Ramos (cell line): Measurements from ENCODE around the gene DNMT3A.

ENCODE experiments used
- in situ Hi-C: fragments of 300-500 bp; cut with MboI; formaldehyde crosslinking; loops from one replicate; pipeline ENCODE4 v1.14.3; 2022; ENCODE audit warnings: low sequenced_read_pairs; ENCODE audit not compliant: unreplicated experiment

Gene DNMT3A

DNA sequence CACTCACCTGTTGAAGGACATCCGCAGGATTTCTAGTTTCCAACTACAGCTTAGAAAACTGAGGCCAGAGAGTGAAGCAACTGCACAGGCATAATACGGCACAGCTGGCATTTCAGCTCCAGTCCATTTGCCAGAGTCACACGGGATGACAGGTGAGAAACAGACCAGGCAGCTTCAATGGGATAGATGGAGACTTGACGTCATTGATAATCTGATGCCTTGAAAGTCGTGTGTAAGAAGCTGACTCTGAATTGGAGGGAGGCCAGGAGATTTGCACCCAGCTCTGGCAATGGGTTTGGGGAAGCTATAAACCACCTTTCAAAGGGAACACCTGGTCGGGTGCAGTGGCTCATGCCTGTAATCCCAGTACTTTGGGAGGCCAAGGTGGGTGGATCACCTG is 12.4 kb upstream of the DNMT3A start:
- in situ Hi-C loops, result loop anchor here (25.0 kb wide), 1 partner anchor 158 kb away; no protein-coding TSS in a partner anchor

DNA sequence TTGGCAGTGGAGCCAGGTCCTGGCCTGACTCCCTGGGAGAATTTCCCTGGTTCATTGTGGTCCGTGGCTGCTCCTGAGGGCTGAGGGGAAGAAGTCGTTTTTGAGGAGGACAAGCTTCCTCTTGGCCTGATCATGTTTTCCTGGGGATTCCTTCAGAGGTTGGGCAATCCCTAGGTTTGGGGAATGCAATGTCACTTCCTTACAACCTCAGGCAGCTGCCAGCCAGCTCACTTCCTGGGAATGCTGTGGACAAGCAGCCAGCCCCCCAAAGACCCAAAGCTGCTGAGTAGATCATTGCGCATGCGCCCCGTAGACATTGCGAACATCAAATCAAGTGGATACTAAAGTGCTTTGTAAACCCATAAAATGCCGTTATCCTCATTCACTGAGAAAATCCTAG is 7.7 kb upstream of the DNMT3A start:
- in situ Hi-C loops, result no loop called here

- in situ Hi-C loops, result no loop called here
These were observed 6.1 kb upstream of the DNMT3A start for GRCh38 chr2:25347846-25348245.

DNA sequence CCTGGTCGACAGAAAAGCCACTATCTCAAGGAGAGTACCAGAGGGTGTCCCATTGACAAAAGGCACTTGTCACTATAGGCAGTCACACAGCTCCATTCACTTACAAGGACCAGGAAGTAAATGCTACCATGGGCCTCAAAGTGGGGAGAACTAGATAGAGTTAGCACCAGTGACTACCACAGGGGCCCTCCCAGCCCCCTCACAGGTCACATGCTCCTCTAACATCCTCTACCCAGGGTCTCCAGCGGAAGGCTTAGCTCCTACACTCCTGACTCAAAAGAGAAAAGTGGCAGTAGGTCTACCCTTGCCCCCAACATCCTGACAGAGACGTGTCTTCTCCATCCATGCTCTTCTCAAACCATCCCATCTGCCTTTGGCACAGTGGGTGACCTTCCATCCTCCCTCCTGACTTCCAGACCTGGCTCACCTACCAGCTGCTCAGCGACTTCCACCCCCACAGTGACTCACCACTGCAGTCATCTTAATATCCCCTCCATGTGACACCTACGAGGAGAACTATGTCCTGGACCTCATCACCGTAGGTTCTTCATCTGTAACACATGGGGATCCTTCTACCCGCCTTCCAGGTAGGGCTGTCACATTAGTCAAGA is 5.6 kb upstream of the DNMT3A start:
- in situ Hi-C loops, result no loop called here

GRCh38 chr2:25343187-25343825 is 1.6 kb upstream of the DNMT3A start:
- in situ Hi-C loops, result no loop called here

GRCh38 chr2:25342372-25343186 is 854 bp upstream of the DNMT3A start:
- in situ Hi-C loops, result no loop called here

DNA sequence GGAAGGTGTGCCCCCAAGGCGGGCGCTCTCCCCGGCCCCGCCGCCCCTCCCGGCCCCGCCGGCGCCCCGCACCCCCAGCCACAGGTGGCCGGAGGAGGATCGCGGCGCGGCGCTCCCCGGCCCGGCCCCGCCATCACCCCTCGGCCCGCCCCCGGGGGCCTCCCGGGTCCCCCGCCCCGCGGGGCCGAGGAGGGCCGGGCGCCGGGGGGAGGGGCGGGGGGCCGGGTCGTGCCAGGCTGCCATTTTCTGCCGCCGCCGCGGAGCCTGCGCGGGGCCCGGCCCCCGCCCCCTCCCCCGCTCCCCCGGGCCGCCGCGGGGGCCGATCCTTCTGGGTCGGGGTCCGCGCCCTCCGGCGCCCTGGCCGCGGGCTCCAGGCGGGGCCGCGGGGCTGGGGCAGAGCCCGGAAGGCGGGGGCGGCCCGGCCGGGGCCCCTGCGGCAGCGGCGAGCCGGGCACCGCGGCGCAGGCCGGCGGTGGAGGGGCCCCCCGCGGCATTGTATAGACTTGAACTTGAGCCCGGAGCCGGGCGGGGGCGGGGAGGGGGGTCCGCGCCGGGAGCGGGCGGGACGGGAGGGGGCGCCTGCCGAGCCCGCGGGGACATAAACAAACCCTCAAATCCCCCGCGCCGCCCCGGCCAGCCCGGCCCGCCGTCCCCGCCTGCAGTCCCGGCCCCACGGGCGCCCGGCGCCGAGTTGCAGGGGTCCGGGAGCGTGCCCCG is 556 bp downstream of the DNMT3A start:
- in situ Hi-C loops, result no loop called here

DNA sequence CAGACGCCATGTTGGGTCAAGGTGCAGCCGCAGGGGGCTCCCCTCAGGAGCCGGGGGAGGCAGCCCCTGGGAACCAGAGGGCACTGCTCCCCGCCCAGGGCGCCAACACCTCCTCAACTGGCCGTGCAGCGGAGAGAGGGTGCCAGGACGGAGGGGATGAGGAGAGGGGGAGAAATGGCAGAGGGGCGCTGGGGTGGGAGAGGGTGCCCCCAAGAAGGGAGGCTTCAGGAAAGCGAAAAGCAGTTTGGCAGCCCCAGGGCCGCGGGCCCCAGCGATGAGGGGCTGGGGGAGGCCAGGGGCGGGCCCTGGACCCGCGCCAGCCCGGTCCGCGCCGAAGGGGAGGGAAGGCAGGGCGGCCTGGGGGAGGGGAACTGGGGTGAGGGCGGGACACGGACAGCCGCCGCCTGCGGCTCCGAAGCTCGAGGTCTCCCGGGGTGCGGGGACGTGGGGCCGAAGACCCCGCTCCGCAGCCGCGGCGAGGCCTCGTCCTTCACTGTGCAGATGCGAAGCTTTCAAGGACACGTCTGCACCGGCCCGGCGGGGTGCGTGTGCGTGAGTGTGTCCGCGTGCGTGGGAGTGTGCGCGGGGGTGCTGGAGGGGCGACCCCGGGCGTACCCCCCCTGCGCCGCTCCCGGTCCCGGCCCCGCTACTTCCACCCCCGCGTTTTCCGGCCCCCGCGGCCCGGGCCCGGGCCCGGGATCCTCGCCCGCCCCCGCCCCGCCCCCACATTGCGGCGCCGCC is 1.4 kb downstream of the DNMT3A start:
- in situ Hi-C loops, result no loop called here

DNA sequence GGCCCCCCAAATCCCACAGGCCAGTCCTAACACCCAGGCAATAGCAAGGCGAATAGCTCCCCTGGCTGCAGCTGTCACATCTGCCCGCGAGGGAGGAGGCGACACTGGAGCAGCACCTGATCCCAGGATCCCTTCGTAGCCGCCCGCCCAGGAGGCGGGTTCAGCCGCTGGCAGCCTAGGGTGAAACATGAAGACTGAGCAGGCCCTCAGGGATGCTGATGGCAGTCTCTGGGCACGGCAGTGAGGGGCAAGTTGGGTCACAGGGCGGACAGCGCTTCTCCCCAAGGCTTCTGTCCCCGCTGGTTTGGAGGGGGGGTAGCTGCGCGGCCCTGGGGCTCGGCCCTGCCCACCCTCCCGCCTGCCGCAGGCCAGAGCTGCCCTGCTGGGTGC is 1.9 kb downstream of the DNMT3A start:
- in situ Hi-C loops, result no loop called here

DNA sequence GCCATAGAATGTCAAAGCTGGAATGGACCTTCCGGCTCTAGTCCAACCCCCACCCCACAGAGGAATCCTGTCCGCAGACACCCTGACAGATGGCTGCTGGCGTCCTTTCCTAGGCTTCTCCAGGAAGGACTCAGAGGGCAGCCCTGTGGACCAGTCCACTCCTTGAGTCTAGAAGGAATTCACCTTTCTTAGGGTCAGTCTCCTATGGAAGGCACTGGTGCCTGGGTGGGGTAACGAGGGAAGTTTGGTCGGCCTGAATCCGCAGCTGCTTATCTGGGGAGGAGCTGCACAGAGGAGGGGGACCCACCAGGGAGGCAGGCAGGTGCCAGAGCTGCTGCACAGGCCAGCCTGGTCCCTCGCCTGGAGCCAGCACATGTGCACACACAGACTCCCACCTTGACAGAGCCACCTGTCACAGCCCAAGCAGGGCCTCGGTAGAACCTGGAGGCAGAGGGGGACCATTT is 2.5 kb downstream of the DNMT3A start:
- in situ Hi-C loops, result no loop called here

- in situ Hi-C loops, result no loop called here
These were observed 3.3 kb downstream of the DNMT3A start for GRCh38 chr2:25338401-25338800.

DNA sequence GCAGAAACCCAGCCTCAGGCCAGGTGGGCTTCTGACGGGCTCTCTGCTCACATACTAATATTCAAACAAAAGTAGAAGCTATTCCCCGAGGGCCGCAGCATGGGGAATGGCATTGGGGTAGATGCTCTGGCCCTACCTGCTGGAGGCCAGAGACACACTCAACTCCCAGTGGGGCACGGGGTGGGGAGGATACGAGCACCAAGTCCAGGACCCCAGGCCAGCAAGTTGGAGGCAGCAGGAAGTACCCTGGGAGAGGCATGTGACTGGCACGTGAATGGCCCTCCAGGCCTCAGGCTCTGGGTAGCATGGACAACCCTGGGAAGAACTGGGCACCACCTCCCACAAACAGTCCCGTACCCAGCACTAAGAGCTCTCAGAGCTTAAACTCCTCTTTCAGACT is 3.8 kb downstream of the DNMT3A start:
- in situ Hi-C loops, result no loop called here

DNA sequence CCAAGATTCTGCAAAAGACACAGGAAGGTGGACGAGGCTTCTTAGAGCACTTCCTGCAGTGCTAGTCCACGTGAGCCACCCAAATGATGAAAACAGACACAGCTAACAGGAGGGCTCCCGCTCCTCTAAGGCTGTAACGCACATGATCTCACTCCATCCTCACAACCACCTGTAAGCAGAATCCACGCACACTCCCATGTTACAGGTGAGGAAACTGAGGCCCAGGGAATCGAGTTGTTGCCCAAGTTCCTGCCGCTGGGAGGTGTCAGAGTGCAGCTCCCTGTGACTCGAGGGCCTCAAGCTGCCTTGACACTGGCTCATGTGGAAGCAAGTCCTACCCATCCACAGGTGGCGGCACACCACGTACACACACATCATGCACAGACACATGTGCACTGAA is 4.4 kb downstream of the DNMT3A start:
- in situ Hi-C loops, result no loop called here

GRCh38 chr2:25336383-25336841 is 5.3 kb downstream of the DNMT3A start:
- in situ Hi-C loops, result no loop called here

DNA sequence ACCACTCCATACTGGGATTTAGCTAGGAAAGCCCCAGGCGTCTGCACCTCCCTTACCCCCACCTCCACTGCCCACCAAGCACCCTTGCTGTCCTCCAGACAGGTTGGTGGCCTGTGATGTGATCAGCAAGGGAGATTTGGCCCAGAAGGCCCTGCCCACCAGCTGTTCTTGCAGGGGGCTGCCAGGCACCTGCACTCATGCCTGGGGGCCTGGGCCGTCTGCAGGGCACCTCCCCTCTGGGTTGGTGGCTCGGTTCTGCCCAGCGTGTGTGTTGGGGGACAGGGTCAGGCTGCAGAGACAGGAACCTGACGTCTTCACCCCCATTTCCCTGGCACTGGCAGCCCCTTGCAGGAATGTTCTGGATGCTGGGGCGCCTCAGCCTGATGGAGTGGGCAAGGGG is 5.8 kb downstream of the DNMT3A start:
- in situ Hi-C loops, result no loop called here

GRCh38 chr2:25335204-25335603 is 6.5 kb downstream of the DNMT3A start:
- in situ Hi-C loops, result no loop called here

GRCh38 chr2:25334482-25334881 is 7.2 kb downstream of the DNMT3A start:
- in situ Hi-C loops, result no loop called here

DNA sequence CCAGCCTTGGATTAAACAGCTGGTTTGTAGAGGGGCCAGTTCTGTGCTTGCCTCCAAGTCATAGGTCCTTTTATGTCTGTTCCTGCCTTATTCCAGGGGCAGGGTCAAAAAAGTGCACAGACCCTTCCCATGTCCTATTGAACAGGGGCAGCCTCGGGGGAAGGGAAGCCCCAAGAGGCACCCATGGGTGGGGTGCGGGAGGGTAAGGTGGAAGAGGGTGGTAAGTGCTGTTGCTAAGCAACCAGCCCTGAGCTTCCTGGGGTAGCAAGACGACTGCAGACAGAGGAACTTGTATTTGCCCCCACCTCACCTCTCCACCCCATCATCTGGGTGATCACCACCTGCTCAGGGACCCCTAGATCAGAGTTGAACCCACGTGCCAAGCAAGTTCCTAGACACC is 7.7 kb downstream of the DNMT3A start:
- in situ Hi-C loops, result no loop called here

GRCh38 chr2:25332571-25332970 is 9.2 kb downstream of the DNMT3A start:
- in situ Hi-C loops, result no loop called here
